CD4-positive, alpha-beta T cell treated with Interleukin-12 subunit alpha and Interleukin-12 subunit beta, for 1 hour (primary cell): Measurements from ENCODE around the gene ORC6.

Experiments
- DNase-seq: peaks from one replicate; pipeline ENCODE4 v3.0.0-alpha.2; 2020

The ORC6 gene

GRCh38 chr16:46702030-46702429 lies 12.6 kb downstream of the ORC6 start:
- no peak for DNase-seq

- no peak for DNase-seq
These were observed 17.2 kb downstream of the ORC6 start for GRCh38 chr16:46706642-46707041.

DNA sequence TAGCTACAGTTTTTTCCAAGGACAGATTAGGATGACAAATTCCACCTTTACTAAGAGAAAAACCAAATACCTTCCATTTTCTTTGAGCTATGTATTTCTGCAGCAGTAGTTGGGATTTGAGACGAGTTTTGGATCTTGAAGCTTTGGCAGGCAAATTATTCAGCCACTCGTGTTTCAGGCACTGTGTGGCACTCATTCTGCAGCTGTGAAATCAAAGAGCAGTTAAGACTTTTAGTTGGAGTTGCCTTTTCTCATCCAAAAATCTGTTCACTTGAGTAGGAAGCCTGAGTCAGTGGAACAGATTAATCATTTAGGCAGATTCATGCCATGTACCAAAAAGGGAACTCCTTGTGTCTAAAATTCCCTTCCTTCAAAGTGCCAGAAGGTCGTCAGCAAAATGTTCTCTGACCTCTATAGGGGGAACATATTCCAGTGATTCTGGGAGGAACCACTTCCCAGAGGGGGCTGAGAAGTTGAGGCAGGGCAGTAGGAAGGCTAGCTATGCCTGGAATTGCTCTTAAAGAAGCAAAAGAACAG lies 20.1 kb downstream of the ORC6 start:
- DNase-seq = no peak

GRCh38 chr16:46711106-46712058 lies 21.9 kb downstream of the ORC6 start:
- no peak for DNase-seq

GRCh38 chr16:46712911-46713310 lies 23.5 kb downstream of the ORC6 start:
- DNase-seq = no peak

GRCh38 chr16:46713634-46714033 lies 24.2 kb downstream of the ORC6 start:
- DNase-seq = no peak

DNA sequence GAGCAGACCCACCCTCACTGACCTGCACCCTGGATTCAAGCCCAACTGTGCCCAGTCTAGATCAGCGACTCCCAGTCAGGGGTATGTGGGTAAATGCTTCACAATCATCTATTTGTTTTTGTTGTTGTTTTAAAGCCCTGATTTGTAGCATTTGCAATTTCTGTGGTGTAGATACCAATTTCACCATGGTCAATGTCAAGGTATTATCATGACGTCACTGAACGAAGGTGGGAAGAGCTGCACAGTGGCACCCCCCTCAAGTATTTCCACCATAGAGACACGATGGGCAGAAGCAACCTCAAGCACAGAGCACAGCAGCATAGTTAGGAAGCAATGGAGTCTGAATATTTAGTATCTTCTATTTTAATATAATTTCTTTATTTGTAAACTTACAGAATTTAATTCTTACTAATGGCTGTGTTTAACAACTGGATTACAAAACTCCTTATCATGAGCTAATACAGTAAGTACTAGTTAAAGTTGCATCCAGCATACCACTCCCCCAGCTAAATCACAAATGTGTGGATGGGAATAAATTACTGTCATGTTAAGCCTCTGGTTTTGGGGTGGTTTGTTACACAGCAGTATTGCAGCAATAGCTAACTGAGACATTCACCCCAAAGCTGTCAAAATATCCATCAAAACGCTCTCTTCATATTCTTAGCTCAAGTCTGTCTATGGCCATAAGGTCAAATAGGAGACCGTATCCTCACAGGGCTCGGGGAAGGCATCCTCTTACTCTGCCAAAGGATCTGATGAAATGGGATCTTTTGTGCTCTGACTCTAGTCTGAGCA lies 25.5 kb downstream of the ORC6 start:
- no peak for DNase-seq

DNA sequence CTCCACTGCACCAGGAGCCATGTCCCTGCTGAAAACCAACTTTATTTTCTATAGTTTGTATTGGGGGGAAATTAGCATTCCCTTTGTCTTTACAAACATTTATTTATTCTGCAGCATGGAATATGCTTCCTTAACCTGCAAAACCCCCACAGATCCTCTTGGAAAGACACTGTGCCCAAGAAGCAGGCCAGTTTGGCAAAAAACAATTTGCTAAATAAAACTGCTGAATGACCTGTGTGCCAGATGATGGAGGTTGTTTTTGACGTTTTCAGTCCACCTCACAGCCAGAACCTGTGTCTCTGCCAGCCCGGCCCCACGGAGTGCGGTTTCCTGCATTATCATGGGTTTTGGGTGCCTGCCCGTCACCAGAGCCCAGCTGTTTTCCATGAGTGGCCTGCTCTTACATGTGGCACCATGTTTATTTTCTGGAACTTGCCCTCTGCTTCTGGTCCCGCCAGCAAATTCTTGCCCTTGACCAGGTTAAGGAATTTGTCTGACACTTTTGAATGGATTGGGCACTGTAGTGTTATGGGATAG lies 26.4 kb downstream of the ORC6 start:
- no peak for DNase-seq

DNA sequence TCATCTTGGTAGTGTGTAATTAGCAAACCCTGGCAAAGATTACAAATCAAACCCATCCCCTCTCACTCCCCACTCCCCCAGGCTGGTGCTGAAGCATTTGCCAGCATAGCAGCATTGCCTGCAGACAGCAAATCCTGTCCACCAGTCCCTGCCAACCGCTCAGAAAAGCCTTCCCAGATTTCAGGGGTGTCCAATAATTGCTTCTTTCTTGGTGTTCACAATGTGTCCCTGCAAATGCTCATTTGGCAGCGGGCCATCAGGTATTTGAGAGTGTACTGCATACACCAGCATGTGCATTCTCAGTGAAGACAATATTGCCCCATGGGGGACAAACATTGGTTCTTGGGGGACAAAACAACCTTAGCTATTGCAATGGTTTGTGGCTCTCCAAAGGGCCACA lies 28.2 kb downstream of the ORC6 start:
- DNase-seq = no peak

DNA sequence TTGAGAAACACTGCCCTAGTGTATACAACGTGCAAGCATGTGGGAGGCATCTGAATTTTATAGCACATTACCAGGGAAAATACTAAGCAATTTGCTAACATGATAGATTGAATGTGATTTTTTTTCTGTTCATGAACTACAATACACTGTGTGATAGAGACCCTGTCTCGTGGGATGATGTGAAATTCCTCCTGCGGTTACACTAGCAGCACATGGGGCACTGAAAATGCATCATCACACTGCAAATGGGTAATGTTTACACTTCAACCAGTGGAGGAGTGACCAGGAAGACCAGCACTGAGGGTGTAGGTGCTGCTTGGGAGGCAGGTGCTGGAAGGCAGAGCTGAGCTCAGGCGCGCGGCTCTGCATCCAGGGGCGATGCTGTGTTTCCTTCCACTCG lies 28.8 kb downstream of the ORC6 start:
- DNase-seq = no peak

DNA sequence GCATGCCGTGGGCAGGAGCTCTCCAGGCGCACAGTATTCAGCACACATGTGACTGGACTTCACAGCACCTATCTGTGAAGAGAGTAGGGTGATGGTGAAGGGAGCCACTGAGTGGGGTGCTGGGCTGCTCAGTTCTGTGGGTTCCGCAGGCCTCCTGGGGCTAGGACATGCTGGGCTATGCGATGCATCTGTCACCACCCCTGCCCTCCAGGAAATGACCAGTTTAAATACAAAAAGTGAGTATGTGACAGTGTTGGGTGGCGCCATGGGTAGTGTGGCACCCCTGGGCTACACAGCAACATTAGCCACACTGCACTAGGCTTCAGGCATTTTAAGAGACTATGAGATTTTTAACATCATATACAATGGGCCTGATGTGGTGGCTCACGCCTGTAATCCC lies 30.1 kb downstream of the ORC6 start:
- no peak for DNase-seq

GRCh38 chr16:46720619-46721018 lies 31.2 kb downstream of the ORC6 start:
- DNase-seq = no peak

DNA sequence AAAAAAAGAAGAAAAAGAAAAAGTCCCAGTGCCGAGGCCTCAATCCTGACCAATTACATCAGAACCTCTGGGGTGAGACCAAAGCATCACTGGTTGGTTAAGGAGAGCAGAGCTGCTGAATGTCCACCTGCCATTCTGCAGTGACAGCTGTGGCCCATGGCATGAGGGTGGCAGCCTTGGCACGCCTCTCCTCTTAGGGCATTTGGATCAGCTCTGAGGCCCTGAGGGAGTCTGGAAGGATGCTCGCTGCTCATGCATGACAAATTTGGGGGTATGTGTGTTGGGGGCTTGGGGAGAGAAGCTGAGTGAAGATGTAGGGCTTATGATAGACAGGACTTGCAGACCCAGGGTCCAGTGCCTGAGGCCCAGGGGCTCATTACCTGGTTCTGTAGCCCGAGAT lies 32.4 kb downstream of the ORC6 start:
- DNase-seq = no peak

- DNase-seq = no peak
These were observed 37.7 kb downstream of the ORC6 start for GRCh38 chr16:46727184-46727583.

DNA sequence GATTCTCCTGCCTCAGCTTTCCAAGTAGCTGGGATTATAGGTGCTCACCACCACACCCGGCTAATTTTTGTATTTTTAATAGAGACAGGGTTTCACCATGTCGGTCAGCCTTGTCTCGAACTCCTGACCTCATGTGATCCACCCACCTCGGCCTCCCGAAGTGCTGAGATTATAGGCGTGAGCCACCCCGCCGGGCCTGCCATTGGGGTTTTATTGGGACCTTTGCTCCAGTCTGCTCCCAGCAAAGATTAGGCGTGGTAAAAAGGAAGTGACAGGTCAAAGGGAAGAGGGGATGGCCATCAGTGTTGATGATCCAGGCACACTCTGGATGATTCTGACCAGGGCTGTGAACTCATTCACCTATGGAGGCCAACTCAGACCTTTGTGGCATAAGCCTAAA lies 38.2 kb downstream of the ORC6 start:
- no peak for DNase-seq

- DNase-seq = no peak
These were observed 39.3 kb downstream of the ORC6 start for GRCh38 chr16:46728806-46729205.

GRCh38 chr16:46729326-46729995 lies 40.0 kb downstream of the ORC6 start:
- DNase-seq = no peak

DNA sequence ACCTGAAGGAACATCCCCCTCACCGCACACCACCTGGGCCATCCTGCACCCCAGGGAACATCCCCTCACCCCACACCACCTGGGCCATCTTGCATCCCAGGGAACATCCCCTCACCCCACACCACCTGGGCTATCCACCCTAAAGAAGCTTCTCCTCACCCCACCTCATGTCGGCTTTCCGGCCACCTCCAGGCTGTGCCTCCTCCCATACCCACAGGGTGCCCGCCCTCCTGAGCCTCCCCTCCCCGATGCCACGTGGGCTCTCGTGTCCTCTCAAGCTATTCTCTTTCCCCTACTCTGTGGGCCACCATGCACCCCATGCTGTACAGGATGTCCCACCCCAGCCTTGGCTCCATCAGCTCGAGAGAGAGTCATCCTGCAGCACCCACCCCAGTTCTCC lies 40.7 kb downstream of the ORC6 start:
- no peak for DNase-seq

GRCh38 chr16:46730801-46731690 lies 41.6 kb downstream of the ORC6 start:
- DNase-seq = no peak

GRCh38 chr16:46731691-46732555 lies 42.5 kb downstream of the ORC6 start:
- no peak for DNase-seq

DNA sequence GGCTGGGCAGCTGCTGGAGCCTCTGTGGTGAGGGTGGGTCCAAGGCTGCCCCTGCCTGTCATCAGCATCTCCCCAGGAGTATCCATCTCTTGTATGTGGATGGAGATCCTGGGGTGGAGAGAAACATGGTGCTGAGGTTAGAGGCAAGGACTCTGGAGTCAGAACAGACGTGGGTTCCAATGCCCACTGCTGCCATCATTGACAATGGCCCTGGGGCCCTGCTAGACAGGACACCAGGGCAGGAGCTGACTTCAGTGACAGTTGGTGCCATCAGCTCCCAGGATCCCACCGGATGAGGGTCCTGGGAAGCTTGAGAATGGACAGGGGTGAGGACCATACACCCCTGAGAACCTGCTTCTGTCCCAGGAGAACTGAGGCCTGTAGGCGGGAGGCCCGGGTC lies 43.1 kb downstream of the ORC6 start:
- DNase-seq = no peak
